Ovary (tissue), 9 donors: Measurements from ENCODE around the gene ZNHIT6. TPM values are rescaled to one million over a fixed set of nuclear protein-coding genes. Genes with fewer than 3 reads are reported as not detected.

ENCODE experiments used
- DNase-seq, 5 donors: peaks; one replicate each; pipeline ENCODE4 v3.0.0-alpha.2; 2019 to 2020
- H3K27ac ChIP-seq, 2 donors: fragments of 200-600 bp; one replicate each; pipeline versions ENCODE4 v1.5.1 to v1.8.0; 2019 to 2022
- H3K27me3 ChIP-seq: fragments of 200-600 bp; one replicate; pipeline ENCODE4 v1.8.0; 2022
- H3K36me3 ChIP-seq: fragments of 200-600 bp; sonication (generic); one replicate; pipeline ENCODE4 v1.5.1; 2019
- H3K4me1 ChIP-seq: one replicate; pipeline ENCODE4 v1.8.1; 2013; ENCODE audit warnings: mild to moderate bottlenecking, moderate library complexity; ENCODE audit not compliant: insufficient read depth
- H3K4me3 ChIP-seq: fragments of 200-600 bp; sonication (generic); one replicate; pipeline ENCODE4 v1.5.1; 2017
- H3K9me3 ChIP-seq, 2 donors: fragments of 200-600 bp in 1 of 2; sonication (generic) in 1 of 2; one replicate each; pipeline versions ENCODE4 v1.5.1 to v1.8.1; 2013 to 2019; ENCODE audit warnings: mild to moderate bottlenecking in 1 of 2, moderate library complexity in 1 of 2
- CTCF ChIP-seq, 3 donors: fragments of 450-650 bp in 2 of 3; fragments of 200-600 bp in 1 of 3; IDR thresholded peaks; one replicate each; pipeline versions ENCODE4 v1.5.1 to v1.8.0; 2016 to 2022; ENCODE audit warnings: antibody characterized with exemption in 3 of 3, mild to moderate bottlenecking in 1 of 3
- EP300 ChIP-seq: sonication (generic); formaldehyde crosslinking; IDR thresholded peaks from one replicate; pipeline ENCODE4 v1.6.1; 2017; ENCODE audit warnings: antibody characterized with exemption
- POLR2A ChIP-seq: fragments of 450-650 bp; IDR thresholded peaks from one replicate; pipeline ENCODE4 v1.6.1; 2017; ENCODE audit warnings: antibody characterized with exemption, mild to moderate bottlenecking, moderate library complexity
- WGBS, 3 donors: extraction: QIAGEN DNeasy Blood & Tissue Kit in 1 of 3; methylation state at CpG; one replicate each; pipeline versions ENCODE4 v1.1.5 to v1.1.7; 2013 to 2017; 5-methylcytosine and 5-hydroxymethylcytosine counted together
- intact Hi-C, 4 donors: fragments of 100-400 bp; cut with DNase I; formaldehyde crosslinking; loops; one replicate each; pipeline versions ENCODE4 v1.11.0 to v1.15.1; 2022 to 2023
- polyA plus RNA-seq, 2 donors: library from polyadenylated mRNA; stranded (reverse); fragments of 200-250 nt in 1 of 2; fragments of 350-450 nt in 1 of 2; fragmentation: Illumina TruSeq in 1 of 2; extraction: RNeasy Lipid Tissue Mini Kit (QIAGEN cat#74804) in 1 of 2; gene quantifications; one replicate each; pipeline ENCODE4 v1.2.3, GENCODE V29; 2013 to 2014
- total RNA-seq, 7 donors: library from RNA; depleted of rRNA in 2 of 7; stranded (reverse); fragments of >200 nt in 2 of 7; fragmentation: NEBNext Ultra II Directional in 3 of 7; extraction: Animal tissue kit (Norgen Biotek cat#: 25700) in 3 of 7; gene quantifications; one replicate each; pipeline versions ENCODE4 v1.1.0 to v1.2.4, GENCODE V29; 2016 to 2023
- donor health status: DM: no; HTN: no; CAD: no; lungs with moderate emphysema.
- donor health status: DM: no; HTN: no; CAD: no.
- donor health status: Bipolar disorder and iron deficiency.
- donor health status: DM: yes; HTN: yes; CAD: no.
- donor health status: DM: no; HTN: no; CAD: no.
- donor health status: DM: yes; HTN: yes; CAD: no.

The ZNHIT6 gene
- total and polyA plus RNA-seq, 9 donors, result 8.8 to 22.9 (median 16.2) TPM

DNA sequence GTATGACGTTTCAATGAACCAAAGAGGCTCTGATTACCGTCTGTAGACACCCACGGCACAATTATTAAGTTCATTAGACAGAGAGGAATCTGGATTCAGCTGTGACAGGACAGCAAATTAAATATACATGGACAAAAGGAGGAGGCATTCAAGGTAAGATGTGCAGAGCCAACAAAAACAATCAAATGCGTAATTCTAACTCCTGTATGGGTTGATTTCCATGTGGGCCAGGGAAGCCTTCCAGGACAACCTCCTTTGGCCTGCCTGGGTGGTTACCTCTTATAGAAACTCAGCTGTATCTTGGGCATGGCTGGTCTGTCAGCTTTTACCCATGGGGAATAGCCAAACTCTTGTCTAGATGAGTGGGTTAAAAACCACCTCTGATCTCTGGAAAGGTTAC is 83.9 kb downstream of the ZNHIT6 start:
- Histone ChIP-seq H3K4me3 (no peak overlapping the region), H3K9me3 (peaks cover 0 to 9% of the 10 kb centered on the region in 2 donors), H3K27ac (no peak overlapping the region), H3K36me3 (no peaks in the 10 kb centered on the region), H3K27me3 (no peaks in the 10 kb centered on the region), H3K4me1 (no peaks in the 10 kb centered on the region)
- DNase-seq, result no peak
- 79 to 88% (median 87%) methylated on average over 4 of the region's 4 CpGs for WGBS, 3 donors
- intact Hi-C loops, result no loop called here
- TF ChIP-seq EP300, result no peak
- TF ChIP-seq POLR2A, result no peak
- TF ChIP-seq CTCF (IDR thresholded peaks at IDR 0.05), result no peak

DNA sequence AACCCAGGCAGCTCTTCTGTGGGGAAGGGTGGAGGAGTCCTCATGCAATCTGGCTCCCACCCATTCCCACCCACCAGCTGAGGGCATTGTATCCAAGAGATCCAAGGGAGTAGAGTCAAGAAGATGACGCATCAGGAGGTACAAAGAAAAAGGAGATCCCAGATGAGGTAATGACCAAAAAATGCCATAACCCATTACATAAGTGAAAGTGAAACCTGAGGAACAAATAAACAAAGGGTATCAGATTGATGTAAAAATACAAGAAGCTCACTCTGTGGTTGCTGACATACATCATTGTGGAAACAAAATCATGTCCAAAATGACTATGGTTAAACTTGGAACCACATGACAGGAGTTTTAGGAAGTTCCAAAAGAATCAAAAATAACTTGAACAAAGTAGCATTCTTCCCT is 85.2 kb downstream of the ZNHIT6 start:
- intact Hi-C loops, result no loop called here
- H3K9me3 ChIP-seq, result peaks cover 0 to 9% of the 10 kb centered on the region in 2 donors
- 91 to 96% (median 96%) methylated on average over 1 of the region's 1 CpG for WGBS, 3 donors
- H3K27me3 ChIP-seq, result no peaks in the 10 kb centered on the region
- TF ChIP-seq CTCF (IDR thresholded peaks at IDR 0.05) (no peak), EP300 (no peak), POLR2A (no peak)
- H3K4me1 ChIP-seq, result no peaks in the 10 kb centered on the region
- no peak overlapping the region for H3K27ac ChIP-seq
- H3K4me3 ChIP-seq, result no peak overlapping the region
- no peak for DNase-seq
- no peaks in the 10 kb centered on the region for H3K36me3 ChIP-seq

DNA sequence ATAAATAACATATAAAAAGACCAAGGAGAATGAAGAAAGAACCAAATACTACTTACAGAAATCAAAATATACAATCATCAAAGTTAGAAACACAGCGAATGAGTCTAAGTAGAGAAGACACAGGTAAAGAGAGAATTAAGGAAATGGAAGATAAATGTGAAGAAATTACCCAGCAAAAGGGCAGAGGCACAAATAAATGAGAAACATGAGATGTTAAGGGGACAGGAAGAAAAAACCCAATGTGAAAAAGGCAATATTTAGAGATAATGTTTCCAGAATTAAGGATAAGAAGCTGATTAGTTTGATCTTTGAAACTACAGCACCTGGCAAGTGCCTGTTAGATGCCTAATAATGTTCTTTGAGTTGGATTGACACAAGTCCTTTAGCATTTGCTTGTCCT is 86.8 kb downstream of the ZNHIT6 start:
- 93 to 98% (median 94%) methylated on average over 1 of the region's 1 CpG for WGBS, 3 donors
- intact Hi-C loops, result no loop called here
- Histone ChIP-seq H3K9me3 (peaks cover 0 to 9% of the 10 kb centered on the region in 2 donors), H3K27me3 (no peaks in the 10 kb centered on the region), H3K4me1 (no peaks in the 10 kb centered on the region), H3K27ac (no peak overlapping the region), H3K4me3 (no peak overlapping the region), H3K36me3 (no peaks in the 10 kb centered on the region)
- DNase-seq, result no peak
- no peak for TF ChIP-seq EP300
- no peak for TF ChIP-seq CTCF (IDR thresholded peaks at IDR 0.05)
- no peak for TF ChIP-seq POLR2A

DNA sequence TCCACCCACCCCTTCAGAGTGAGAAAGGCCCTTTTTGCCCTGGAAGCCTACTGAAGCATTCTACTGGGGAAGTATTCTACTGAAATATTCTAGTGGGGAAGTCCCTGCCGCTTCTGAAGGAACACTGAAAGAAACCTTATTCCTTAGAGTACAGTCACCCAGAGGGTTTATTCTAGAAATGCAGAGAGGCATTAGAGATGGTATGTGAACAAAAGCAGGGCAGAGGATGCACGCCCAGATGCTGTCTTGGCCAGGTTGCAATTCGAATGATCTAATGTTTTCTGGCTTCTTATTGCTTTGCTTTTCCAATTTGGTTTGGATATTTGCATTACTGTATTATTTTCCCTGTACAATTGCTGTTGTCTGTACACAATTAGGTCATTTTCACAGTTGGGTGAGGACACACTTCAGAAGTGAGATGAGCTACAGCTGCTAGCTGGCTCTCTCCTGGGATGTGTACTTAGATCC is 90.6 kb downstream of the ZNHIT6 start:
- intact Hi-C loops, result no loop called here
- H3K27ac ChIP-seq, result no peak overlapping the region
- WGBS, 3 donors, result 73 to 78% (median 75%) methylated on average over 3 of the region's 3 CpGs

More for the DNA sequence above, 90.6 kb downstream of the ZNHIT6 start:
- peaks cover 4% of the 10 kb centered on the region for H3K4me1 ChIP-seq
- DNase-seq, result no peak
- H3K9me3 ChIP-seq, result peaks cover 0 to 1% of the 10 kb centered on the region in 2 donors
- H3K4me3 ChIP-seq, result no peak overlapping the region
- H3K36me3 ChIP-seq, result no peaks in the 10 kb centered on the region
- TF ChIP-seq EP300, result no peak
- no peak for TF ChIP-seq CTCF (IDR thresholded peaks at IDR 0.05)
- TF ChIP-seq POLR2A, result no peak
- H3K27me3 ChIP-seq, result no peaks in the 10 kb centered on the region
